B cell (primary cell): Measurements from ENCODE around the gene PTPRQ. TPM values are rescaled to one million over a fixed set of nuclear protein-coding genes. Genes with fewer than 3 reads are reported as not detected.

Source experiments
- ATAC-seq: fragments of 200-7000 bp; cut with Tn5 transposase; one replicate; pipeline ENCODE4 v1.10.0; 2021; ENCODE audit warnings: low read depth, mild to moderate bottlenecking, moderate number of reproducible peaks, moderate library complexity
- CTCF ChIA-PET: fragments of 350-600 bp; sonication (Branson Sonifier 250); formaldehyde crosslinking; loops from one replicate; lab custom pipeline; 2021; ENCODE audit warnings: antibody characterized with exemption, inconsistent platforms; lab: Charles Lee
- POLR2A ChIA-PET: fragments of 350-600 bp; sonication (Branson Sonifier 250); formaldehyde crosslinking; loops from one replicate; lab custom pipeline; 2021; ENCODE audit warnings: antibody characterized with exemption; lab: Charles Lee
- DNase-seq: peaks from one replicate; pipeline ENCODE4 v3.0.0; 2013
- H2AFZ ChIP-seq: 2 replicates; pipeline ENCODE4 v1.6.1; 2012; ENCODE audit warnings: mild to moderate bottlenecking, low read depth, low read length; ENCODE audit not compliant: insufficient read depth, poor library complexity, severe bottlenecking
- H3K27ac ChIP-seq, 2 donors: 1 replicate in 1 of 2; 2 replicates in 1 of 2; pipeline ENCODE4 v1.5.1; 2012 to 2013; ENCODE audit warnings: low read length in 2 of 2, mild to moderate bottlenecking in 2 of 2, moderate library complexity in 1 of 2
- H3K27me3 ChIP-seq, 4 experiments: fragments of 200-600 bp in 1 of 4; sonication (generic) in 1 of 4; replicated peaks in 1 of 4; 1 replicate in 2 of 4; 2 replicates in 2 of 4; pipeline versions ENCODE4 v1.6.1 to v1.7.0; 2013 to 2016; ENCODE audit warnings: low read length in 3 of 4, mild to moderate bottlenecking in 2 of 4, mixed read lengths in 1 of 4, moderate library complexity in 1 of 4; ENCODE audit not compliant: insufficient read depth in 4 of 4, control insufficient read depth in 3 of 4; ENCODE audit errors: control extremely low read depth in 1 of 4
- H3K36me3 ChIP-seq, 2 experiments: replicated peaks in 1 of 2; 1 replicate in 1 of 2; 2 replicates in 1 of 2; pipeline versions ENCODE4 v1.6.1 to v1.7.1; 2013; ENCODE audit warnings: low read length in 1 of 2; ENCODE audit not compliant: insufficient read depth in 2 of 2, control insufficient read depth in 1 of 2; ENCODE audit errors: control extremely low read depth in 1 of 2, extremely low read depth in 1 of 2
- H3K4me1 ChIP-seq, 2 donors: fragments of 200-600 bp in 1 of 2; sonication (generic) in 1 of 2; 1 replicate in 1 of 2; 2 replicates in 1 of 2; pipeline versions ENCODE4 v1.5.1 to v1.6.1; 2013 to 2017; ENCODE audit warnings: low read length in 2 of 2; ENCODE audit not compliant: control insufficient read depth in 2 of 2, insufficient read depth in 2 of 2
- H3K4me2 ChIP-seq: replicated peaks from 2 replicates; pipeline ENCODE3; 2012; ENCODE audit warnings: mild to moderate bottlenecking, low read depth, low read length; ENCODE audit not compliant: poor library complexity, severe bottlenecking
- H3K4me3 ChIP-seq, 5 experiments: fragments of 200-600 bp in 1 of 5; sonication (generic) in 1 of 5; 1 replicate in 3 of 5; 2 replicates in 2 of 5; pipeline versions ENCODE4 v1.5.1 to v1.7.0; 2011 to 2016; ENCODE audit warnings: low read length in 4 of 5, mild to moderate bottlenecking in 4 of 5, low read depth in 2 of 5, control low read depth in 1 of 5, moderate library complexity in 1 of 5; ENCODE audit not compliant: insufficient read depth in 1 of 5; ENCODE audit errors: control extremely low read depth in 1 of 5, extremely low read depth in 1 of 5
- H3K79me2 ChIP-seq: fragments of 200-600 bp; sonication (generic); one replicate; pipeline ENCODE4 v1.6.0; 2016; ENCODE audit warnings: low read length; ENCODE audit not compliant: control insufficient read depth, insufficient read depth
- H3K9ac ChIP-seq: fragments of 200-600 bp; sonication (generic); 2 replicates; pipeline ENCODE4 v1.6.1; 2017; ENCODE audit warnings: mild to moderate bottlenecking, low read length, moderate library complexity
- H3K9me3 ChIP-seq, 3 donors: one replicate each; pipeline versions ENCODE4 v1.6.1 to v1.7.1; 2013; ENCODE audit warnings: low read length in 2 of 3; ENCODE audit not compliant: control insufficient read depth in 2 of 3, insufficient read depth in 1 of 3; ENCODE audit errors: control extremely low read depth in 1 of 3
- H4K20me1 ChIP-seq: 2 replicates; pipeline ENCODE4 v1.6.0; 2012; ENCODE audit warnings: mild to moderate bottlenecking, low read length; ENCODE audit not compliant: insufficient read depth, control insufficient read depth, poor library complexity, severe bottlenecking
- H3K27ac Mint-ChIP-seq: one replicate; pipeline ENCODE4 v1.8.0; 2021; ENCODE audit warnings: mixed read lengths
- H3K27me3 Mint-ChIP-seq: one replicate; pipeline ENCODE4 v1.8.0; 2021; ENCODE audit warnings: mixed read lengths
- H3K4me1 Mint-ChIP-seq: one replicate; pipeline ENCODE4 v1.8.0; 2021; ENCODE audit warnings: mixed read lengths
- H3K4me3 Mint-ChIP-seq: one replicate; pipeline ENCODE4 v1.8.0; 2021; ENCODE audit warnings: mixed read lengths
- H3K9me3 Mint-ChIP-seq: one replicate; pipeline ENCODE4 v1.8.0; 2022; ENCODE audit warnings: mixed read lengths; ENCODE audit not compliant: insufficient read depth
- EZH2 ChIP-seq: IDR thresholded peaks from 2 replicates; pipeline ENCODE4 v1.6.1; 2012; ENCODE audit warnings: borderline replicate concordance, low read depth, mild to moderate bottlenecking, moderate library complexity, low read length; ENCODE audit not compliant: insufficient read depth, poor library complexity, severe bottlenecking
- WGBS: methylation state at CpG from one replicate; pipeline ENCODE4 v1.1.5; 2013; ENCODE audit warnings: missing lambda C conversion rate; ENCODE audit not compliant: insufficient coverage; 5-methylcytosine and 5-hydroxymethylcytosine counted together
- intact Hi-C: fragments of 100-400 bp; cut with micrococcal nuclease; formaldehyde crosslinking; loops from one replicate; pipeline ENCODE4 v1.10.0; 2022
- polyA plus RNA-seq: library from polyadenylated mRNA; depleted of rRNA; stranded (reverse); fragments of >200 nt; gene quantifications from 2 replicates; pipeline ENCODE4 v1.2.3, GENCODE V29; 2012
- total RNA-seq, 2 donors: library from RNA; stranded (reverse); fragments of 120-200 nt in 1 of 2; gene quantifications; 1 replicate in 1 of 2; 2 replicates in 1 of 2; pipeline versions ENCODE4 v1.2.3 to v1.2.4, GENCODE V29; 2013 to 2022
- TF ChIP-seq, protein P1 (sequence below): fragments of 200-600 bp; IDR thresholded peaks from one replicate; pipeline ENCODE4 v1.8.0; 2022; ENCODE audit warnings: antibody characterized with exemption, mild to moderate bottlenecking

PTPRQ gene
- total and polyA plus RNA-seq, 2 donors (not counting 1 experiment from before 2014, with no cell fraction given), result not detected

DNA sequence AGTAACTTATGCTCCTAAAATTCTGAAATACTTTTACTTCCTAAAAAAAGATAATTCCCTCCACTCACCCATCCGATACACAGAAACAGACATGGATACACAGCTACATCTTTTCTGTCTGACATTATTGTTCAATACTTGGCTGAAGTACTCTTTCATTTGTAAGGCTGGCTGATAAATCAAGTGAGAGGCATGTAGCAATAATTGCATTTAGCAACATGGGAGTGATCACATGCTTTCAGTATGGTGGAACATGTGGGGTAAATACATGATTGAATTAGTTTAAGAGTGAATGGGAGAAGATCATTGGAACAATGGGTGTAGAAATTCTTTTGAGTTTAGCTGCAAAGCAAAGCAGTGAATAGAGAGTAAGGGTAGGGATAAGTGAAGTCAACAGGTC lies 25.6 kb downstream of the PTPRQ start:
- Histone ChIP-seq H3K9ac (no peak overlapping the region), H3K27ac (no peak overlapping the region), H3K27me3 (no peaks in the 10 kb centered on the region), H3K4me3 (no peak overlapping the region), H3K9me3 (no peaks in the 10 kb centered on the region), H3K4me2 (no peak overlapping the region), H4K20me1 (no peaks in the 10 kb centered on the region), H2AFZ (no peak overlapping the region), H3K4me1 (no peaks in the 10 kb centered on the region), H3K79me2 (no peaks in the 10 kb centered on the region), H3K36me3 (no peaks in the 10 kb centered on the region)
- intact Hi-C loops, result no loop called here
- Mint-ChIP-seq H3K9me3 (no peaks in the 10 kb centered on the region), H3K4me3 (no peak overlapping the region), H3K27me3 (no peaks in the 10 kb centered on the region), H3K27ac (no peak overlapping the region), H3K4me1 (no peaks in the 10 kb centered on the region)
- POLR2A ChIA-PET, result no interaction called here
- DNase-seq (no peak), ATAC-seq (no peak)
- no CpG with 5 or more reads among the region's 1 CpG for WGBS
- TF ChIP-seq, protein P1, sequence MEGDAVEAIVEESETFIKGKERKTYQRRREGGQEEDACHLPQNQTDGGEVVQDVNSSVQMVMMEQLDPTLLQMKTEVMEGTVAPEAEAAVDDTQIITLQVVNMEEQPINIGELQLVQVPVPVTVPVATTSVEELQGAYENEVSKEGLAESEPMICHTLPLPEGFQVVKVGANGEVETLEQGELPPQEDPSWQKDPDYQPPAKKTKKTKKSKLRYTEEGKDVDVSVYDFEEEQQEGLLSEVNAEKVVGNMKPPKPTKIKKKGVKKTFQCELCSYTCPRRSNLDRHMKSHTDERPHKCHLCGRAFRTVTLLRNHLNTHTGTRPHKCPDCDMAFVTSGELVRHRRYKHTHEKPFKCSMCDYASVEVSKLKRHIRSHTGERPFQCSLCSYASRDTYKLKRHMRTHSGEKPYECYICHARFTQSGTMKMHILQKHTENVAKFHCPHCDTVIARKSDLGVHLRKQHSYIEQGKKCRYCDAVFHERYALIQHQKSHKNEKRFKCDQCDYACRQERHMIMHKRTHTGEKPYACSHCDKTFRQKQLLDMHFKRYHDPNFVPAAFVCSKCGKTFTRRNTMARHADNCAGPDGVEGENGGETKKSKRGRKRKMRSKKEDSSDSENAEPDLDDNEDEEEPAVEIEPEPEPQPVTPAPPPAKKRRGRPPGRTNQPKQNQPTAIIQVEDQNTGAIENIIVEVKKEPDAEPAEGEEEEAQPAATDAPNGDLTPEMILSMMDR, result no peak
- CTCF ChIA-PET, result no interaction called here

GRCh38 chr12:80470403-80470802 lies 26.4 kb downstream of the PTPRQ start:
- DNase-seq, result no peak
- no peaks in the 10 kb centered on the region for H3K9me3 ChIP-seq
- intact Hi-C loops, result no loop called here
- POLR2A ChIA-PET, result no interaction called here
- H3K4me3 ChIP-seq, result no peak overlapping the region
- WGBS, result no CpG with 5 or more reads among the region's 1 CpG
- H3K36me3 ChIP-seq, result no peaks in the 10 kb centered on the region
- no peak overlapping the region for H3K4me3 Mint-ChIP-seq
- no peaks in the 10 kb centered on the region for H3K4me1 ChIP-seq
- CTCF ChIA-PET, result no interaction called here
- no peak overlapping the region for H3K4me2 ChIP-seq
- no peak overlapping the region for H3K27ac Mint-ChIP-seq
- no peak overlapping the region for H2AFZ ChIP-seq
- no peaks in the 10 kb centered on the region for H3K27me3 ChIP-seq
- H3K9ac ChIP-seq, result no peak overlapping the region
- ATAC-seq, result no peak
- TF ChIP-seq EZH2, result no peak
- TF ChIP-seq, protein P1, result no peak
- no peaks in the 10 kb centered on the region for H3K27me3 Mint-ChIP-seq
- H3K79me2 ChIP-seq, result no peaks in the 10 kb centered on the region
- H3K4me1 Mint-ChIP-seq, result no peaks in the 10 kb centered on the region
- H4K20me1 ChIP-seq, result no peaks in the 10 kb centered on the region
- no peak overlapping the region for H3K27ac ChIP-seq
- H3K9me3 Mint-ChIP-seq, result no peaks in the 10 kb centered on the region
